OCI-LY3 (cell line): ENCODE measurements around the gene RPS14.
A peak's percentile ranks its signal among the peaks of the same experiment; 100 is the strongest.

Experiments
- H2AFZ ChIP-seq: fragments of 200-600, 300-600 bp; shearing (Covaris generic); 2 replicates; pipeline ENCODE4 v1.6.0; 2014; ENCODE audit warnings: antibody characterized with exemption, low read depth, low read length
- H3K27ac ChIP-seq: fragments of 200-600, 300-600 bp; sonication (generic); 2 replicates; pipeline ENCODE4 v1.5.1; 2014; ENCODE audit warnings: mild to moderate bottlenecking, low read length, moderate library complexity, mixed read lengths
- H3K27me3 ChIP-seq: fragments of 200-600, 300-600 bp; sonication (generic); 2 replicates; pipeline ENCODE4 v1.6.1; 2014; ENCODE audit warnings: low read depth, low read length, mixed read lengths
- H3K36me3 ChIP-seq: fragments of 200-600, 300-600 bp; sonication (generic); replicated peaks from 2 replicates; pipeline ENCODE3; 2014; ENCODE audit warnings: low read depth, low read length, mixed read lengths
- H3K4me1 ChIP-seq: fragments of 300-600, 200-600 bp; sonication (generic); 2 replicates; pipeline ENCODE4 v1.6.1; 2014; ENCODE audit warnings: low read length, mixed read lengths
- H3K4me2 ChIP-seq: fragments of 200-600, 300-600 bp; sonication (generic); 2 replicates; pipeline ENCODE4 v1.6.1; 2014; ENCODE audit warnings: low read length, mixed read lengths
- H3K4me3 ChIP-seq: fragments of 300-600, 200-600 bp; sonication (generic); 2 replicates; pipeline ENCODE4 v1.5.1; 2014; ENCODE audit warnings: antibody characterized with exemption, mild to moderate bottlenecking, low read length, moderate library complexity
- H3K79me2 ChIP-seq: fragments of 300-600, 200-600 bp; shearing (Covaris generic); 2 replicates; pipeline ENCODE4 v1.6.1; 2014; ENCODE audit warnings: mild to moderate bottlenecking, low read length, mixed read lengths
- H3K9ac ChIP-seq: fragments of 300-600, 200-600 bp; shearing (Covaris generic); 2 replicates; pipeline ENCODE4 v1.6.0; 2014; ENCODE audit warnings: mild to moderate bottlenecking, low read length, moderate library complexity
- H3K9me3 ChIP-seq: fragments of 200-600, 300-600 bp; shearing (Covaris generic); 2 replicates; pipeline ENCODE4 v1.6.1; 2014; ENCODE audit warnings: low read length, mixed read lengths; ENCODE audit not compliant: insufficient read depth
- H4K20me1 ChIP-seq: fragments of 200-600, 300-600 bp; sonication (generic); 2 replicates; pipeline ENCODE4 v1.6.1; 2016; ENCODE audit warnings: low read length, mixed read lengths; ENCODE audit not compliant: insufficient read depth
- CTCF ChIP-seq: fragments of 200-600, 300-600 bp; sonication (generic); IDR thresholded peaks from 2 replicates; pipeline ENCODE4 v1.5.1; 2014; ENCODE audit warnings: antibody characterized with exemption, low read length, low read depth
- EZH2phosphoT487 ChIP-seq: fragments of 200-600 bp; shearing (Covaris generic); IDR thresholded peaks from 2 replicates; pipeline ENCODE4 v1.6.1; 2018; ENCODE audit warnings: antibody characterized with exemption, mixed run types, low read depth

Gene RPS14

DNA sequence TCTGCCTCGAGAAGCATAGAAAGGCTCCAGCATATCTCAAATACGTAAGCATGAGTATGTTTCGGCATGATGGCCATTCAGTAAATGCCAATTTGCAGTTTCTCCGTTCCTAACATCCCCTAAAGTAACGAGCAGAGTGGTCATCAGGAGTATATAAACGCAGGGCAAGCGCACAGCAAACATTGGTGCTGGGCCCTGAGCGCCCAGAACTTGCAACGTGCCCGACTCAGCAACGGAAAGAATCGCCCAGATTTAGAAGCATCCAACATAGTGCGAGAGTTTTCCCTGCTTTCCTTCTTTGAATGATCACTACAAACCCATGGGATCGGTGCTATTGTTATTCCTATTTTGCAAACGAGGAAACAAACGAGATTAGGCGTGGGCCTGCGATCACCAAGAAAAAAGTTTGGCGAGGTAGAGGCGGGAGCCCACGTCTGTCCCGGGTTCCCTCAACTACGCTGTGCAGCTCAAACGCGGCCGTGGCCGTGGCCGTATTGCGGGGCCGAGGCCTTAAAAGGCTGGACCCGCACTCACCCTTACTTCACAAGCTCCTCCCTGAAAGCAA lies 505 bp downstream of the RPS14 start:
- H4K20me1 ChIP-seq, result peaks cover 39% of the 10 kb centered on the region
- H3K79me2 ChIP-seq, result peaks cover 34% of the 10 kb centered on the region

DNA sequence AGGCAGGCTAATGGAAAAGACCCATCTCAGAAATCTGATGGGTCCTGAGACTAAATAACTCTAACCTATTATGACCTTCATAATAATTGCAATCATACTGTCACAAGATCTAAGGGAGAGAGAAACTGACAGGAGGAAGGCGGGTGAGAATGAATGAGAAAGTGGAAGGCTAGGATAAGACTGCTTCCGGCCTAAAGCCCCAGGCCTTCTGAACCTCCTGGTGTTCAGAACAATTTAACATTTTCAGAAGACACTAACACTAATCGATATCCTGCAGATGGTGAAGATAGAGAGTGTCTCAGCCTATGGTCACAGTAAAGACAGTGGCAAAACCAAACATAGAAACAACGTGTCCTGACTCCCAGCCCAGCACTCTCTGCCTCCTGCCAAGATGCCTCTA lies 1.2 kb downstream of the RPS14 start:
- H3K79me2 ChIP-seq, result peaks cover 34% of the 10 kb centered on the region
- TF ChIP-seq EZH2phosphoT487, result no peak
- TF ChIP-seq CTCF, result no peak

More for the DNA sequence above, 505 bp downstream of the RPS14 start:
- Histone ChIP-seq H3K9ac (peak overlapping the region; percentile 92), H3K4me1 (peaks cover 12% of the 10 kb centered on the region), H3K9me3 (no peaks in the 10 kb centered on the region), H3K4me2 (peak overlapping the region; percentile 98), H3K27me3 (no peaks in the 10 kb centered on the region), H3K36me3 (peaks cover 46% of the 10 kb centered on the region), H3K27ac (peak overlapping the region; percentile 86), H3K4me3 (peak overlapping the region; percentile 94), H2AFZ (no peak overlapping the region)
- TF ChIP-seq EZH2phosphoT487, result no peak
- no peak for TF ChIP-seq CTCF

DNA sequence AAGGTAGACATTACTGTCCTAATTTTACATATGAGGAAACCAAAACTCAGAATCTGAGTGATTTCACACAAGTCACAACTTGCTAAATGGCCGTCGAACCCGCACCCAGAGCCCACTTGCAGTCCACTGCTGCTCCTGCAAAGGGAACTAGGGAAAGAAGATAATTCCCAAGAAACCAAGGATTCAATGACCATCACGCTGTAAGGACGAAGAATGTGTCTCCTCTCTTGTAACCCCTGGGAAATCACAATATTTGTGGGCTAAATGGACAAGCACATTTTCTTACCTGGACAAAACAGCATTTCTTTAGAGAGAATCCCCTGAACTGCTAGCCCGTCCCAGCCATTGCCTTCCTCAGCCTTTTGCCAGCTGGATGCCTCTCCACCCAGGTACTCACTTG lies 2.4 kb downstream of the RPS14 start:
- Histone ChIP-seq H3K4me3 (no peak overlapping the region), H2AFZ (no peak overlapping the region), H3K4me2 (no peak overlapping the region), H4K20me1 (peaks cover 39% of the 10 kb centered on the region), H3K4me1 (peaks cover 12% of the 10 kb centered on the region), H3K36me3 (peaks cover 53% of the 10 kb centered on the region), H3K27ac (no peak overlapping the region), H3K9ac (no peak overlapping the region), H3K9me3 (no peaks in the 10 kb centered on the region), H3K79me2 (peaks cover 34% of the 10 kb centered on the region), H3K27me3 (no peaks in the 10 kb centered on the region)
- TF ChIP-seq EZH2phosphoT487 (no peak), CTCF (no peak)

More for the DNA sequence above, 1.2 kb downstream of the RPS14 start:
- peak overlapping the region; percentile 86 for H3K27ac ChIP-seq
- peak overlapping the region; percentile 92 for H3K9ac ChIP-seq
- H3K4me2 ChIP-seq, result peak overlapping the region; percentile 98
- H3K36me3 ChIP-seq, result peaks cover 53% of the 10 kb centered on the region
- no peaks in the 10 kb centered on the region for H3K27me3 ChIP-seq
- peaks cover 12% of the 10 kb centered on the region for H3K4me1 ChIP-seq
- H4K20me1 ChIP-seq, result peaks cover 39% of the 10 kb centered on the region
- H2AFZ ChIP-seq, result no peak overlapping the region
- peak overlapping the region; percentile 94 for H3K4me3 ChIP-seq
- H3K9me3 ChIP-seq, result no peaks in the 10 kb centered on the region

- Histone ChIP-seq H3K79me2 (peaks cover 34% of the 10 kb centered on the region), H2AFZ (no peak overlapping the region), H3K4me2 (no peak overlapping the region), H3K27me3 (no peaks in the 10 kb centered on the region), H3K9ac (no peak overlapping the region), H3K36me3 (peaks cover 53% of the 10 kb centered on the region), H3K4me1 (peaks cover 12% of the 10 kb centered on the region), H4K20me1 (peaks cover 39% of the 10 kb centered on the region), H3K4me3 (no peak overlapping the region), H3K9me3 (no peaks in the 10 kb centered on the region), H3K27ac (no peak overlapping the region)
- TF ChIP-seq CTCF (no peak), EZH2phosphoT487 (no peak)
Observed at GRCh38 chr5:150446583-150446982, 3.0 kb downstream of the RPS14 start.
